K562 (cell line): ENCODE results near the gene IL10RB. TPM values are rescaled to one million over a fixed set of nuclear protein-coding genes. Genes with fewer than 3 reads are reported as not detected.
A peak's percentile ranks its signal among the peaks of the same experiment; 100 is the strongest.

ENCODE experiments used
- ARHGAP35 ChIP-seq: fragments of 450-650 bp; IDR thresholded peaks from 2 replicates; pipeline ENCODE4 v1.6.1; 2018; ENCODE audit not compliant: partially characterized antibody
- ARID1B ChIP-seq: fragments of 450-650 bp; IDR thresholded peaks from 2 replicates; pipeline ENCODE4 v1.6.1; 2016; ENCODE audit warnings: antibody characterized with exemption, mild to moderate bottlenecking, inconsistent platforms
- CXXC5 ChIP-seq: fragments of 250-450 bp; sonication (Bioruptor Pico); IDR thresholded peaks from 2 replicates; pipeline ENCODE4 v1.8.0; 2022; ENCODE audit warnings: inconsistent platforms, mild to moderate bottlenecking, moderate library complexity
- EZH2 ChIP-seq: IDR thresholded peaks from 2 replicates; pipeline ENCODE4 v1.6.1; 2012; ENCODE audit warnings: low read depth, mild to moderate bottlenecking, inconsistent platforms, low read length, borderline replicate concordance
- GTF2F1 ChIP-seq: IDR thresholded peaks from 2 replicates; pipeline ENCODE4 v1.6.1; 2011; ENCODE audit warnings: low read depth, low read length, improper control_type of control experiment
- HDAC6 ChIP-seq: IDR thresholded peaks from 2 replicates; pipeline ENCODE4 v1.6.1; 2012; ENCODE audit warnings: low read depth, mild to moderate bottlenecking, control low read depth, inconsistent platforms, low read length, moderate library complexity
- MTA2 ChIP-seq: fragments of 450-650 bp; IDR thresholded peaks from 2 replicates; pipeline ENCODE4 v1.6.1; 2016; ENCODE audit warnings: low read depth
- NFE2 ChIP-seq: IDR thresholded peaks from 2 replicates; pipeline ENCODE4 v1.6.1; 2014; ENCODE audit warnings: antibody characterized with exemption, low read depth
- POLR2AphosphoS2 ChIP-seq: IDR thresholded peaks from 2 replicates; pipeline ENCODE4 v1.6.1; 2012; ENCODE audit warnings: low read length, improper control_type of control experiment
- SMC3 ChIP-seq: conservative IDR thresholded peaks from 2 replicates; pipeline ENCODE4 v1.6.1; 2011; ENCODE audit warnings: low read depth, low read length, improper control_type of control experiment; ENCODE audit not compliant: insufficient read depth
- ZFP1 ChIP-seq: fragments of 450-650 bp; formaldehyde crosslinking; IDR thresholded peaks from 2 replicates; pipeline ENCODE4 v1.4.0; 2020; ENCODE audit warnings: mild to moderate bottlenecking, mixed read lengths
- ZNF197 ChIP-seq: fragments of 200-800 bp; sonication (Bioruptor generic); IDR thresholded peaks from 2 replicates; pipeline ENCODE4 v1.6.1; 2016; ENCODE audit warnings: low read depth, missing genetic modification characterization, missing compliant biosample characterization
- ZNF644 ChIP-seq: fragments of 200-800 bp; sonication (Bioruptor generic); IDR thresholded peaks from 2 replicates; pipeline ENCODE4 v1.6.1; 2016; ENCODE audit warnings: low read depth, missing genetic modification characterization, missing compliant biosample characterization
- ZNF79 ChIP-seq: fragments of 250-450 bp; sonication (Bioruptor Pico); IDR thresholded peaks from 2 replicates; pipeline ENCODE4 v1.4.0; 2020; ENCODE audit warnings: low read depth, mild to moderate bottlenecking, moderate library complexity
- polyA plus RNA-seq, 8 experiments: library from polyadenylated mRNA; depleted of rRNA in 4 of 8; stranded (reverse) in 5 of 8; unstranded in 3 of 8; fragments of >200 nt; fragmentation: Nextera tagmentation in 2 of 8; fragmentation: Illumina TruSeq in 1 of 8; extraction: Ambion mirVana in 2 of 8; extraction: Trizol in 1 of 8; gene quantifications; 2 replicates each; pipeline versions ENCODE4 v1.2.1 to v1.2.3, GENCODE V29; 2011 to 2014; ENCODE audit warnings: inconsistent platforms in 1 of 8, missing spikeins in 1 of 8
- total RNA-seq, 7 experiments: library from RNA; depleted of rRNA in 6 of 7; stranded (reverse); fragments of >200 nt in 6 of 7; fragmentation: Illumina TruSeq in 2 of 7; extraction: Trizol in 2 of 7; gene quantifications; 2 replicates each; pipeline versions ENCODE4 v1.2.1 to v1.2.3, GENCODE V29; 2011 to 2021; ENCODE audit warnings: low replicate concordance in 1 of 7
- TF ChIP-seq, protein P1 (sequence below): fragments of 450-650 bp; formaldehyde crosslinking; IDR thresholded peaks from 2 replicates; pipeline ENCODE4 v1.4.0; 2020; ENCODE audit warnings: mild to moderate bottlenecking, moderate library complexity
- TF ChIP-seq, protein P2 (sequence below): fragments of 250-450 bp; sonication (Bioruptor Pico); IDR thresholded peaks from 2 replicates; pipeline ENCODE4 v1.8.0; 2021; ENCODE audit warnings: moderate library complexity, mild to moderate bottlenecking, inconsistent platforms
- TF ChIP-seq, protein P3 (sequence below): sonication (generic); formaldehyde crosslinking; IDR thresholded peaks from 2 replicates; pipeline ENCODE4 v1.8.1; 2023; ENCODE audit warnings: mild to moderate bottlenecking, missing genetic modification reagents
- TF ChIP-seq, protein P4 (sequence below): fragments of 450-650 bp; IDR thresholded peaks from 2 replicates; pipeline ENCODE4 v1.6.1; 2016
- TF ChIP-seq, protein P5 (sequence below): fragments of 450-650 bp; conservative IDR thresholded peaks from 2 replicates; pipeline ENCODE4 v1.6.1; 2016; ENCODE audit warnings: missing genetic modification characterization, low read depth, mild to moderate bottlenecking, missing compliant biosample characterization, moderate library complexity
- TF ChIP-seq, protein P6 (sequence below): fragments of 150-350 bp; IDR thresholded peaks from 2 replicates; pipeline ENCODE4 v1.6.1; 2014; ENCODE audit warnings: low read depth, mild to moderate bottlenecking, low read length, borderline replicate concordance

The IL10RB gene
- total and polyA plus RNA-seq, 9 of the 15 experiments (the other 6 are each of a cell fraction or from before 2014, with no cell fraction given), result 10.9 to 33.8 (median 23.0) TPM

DNA sequence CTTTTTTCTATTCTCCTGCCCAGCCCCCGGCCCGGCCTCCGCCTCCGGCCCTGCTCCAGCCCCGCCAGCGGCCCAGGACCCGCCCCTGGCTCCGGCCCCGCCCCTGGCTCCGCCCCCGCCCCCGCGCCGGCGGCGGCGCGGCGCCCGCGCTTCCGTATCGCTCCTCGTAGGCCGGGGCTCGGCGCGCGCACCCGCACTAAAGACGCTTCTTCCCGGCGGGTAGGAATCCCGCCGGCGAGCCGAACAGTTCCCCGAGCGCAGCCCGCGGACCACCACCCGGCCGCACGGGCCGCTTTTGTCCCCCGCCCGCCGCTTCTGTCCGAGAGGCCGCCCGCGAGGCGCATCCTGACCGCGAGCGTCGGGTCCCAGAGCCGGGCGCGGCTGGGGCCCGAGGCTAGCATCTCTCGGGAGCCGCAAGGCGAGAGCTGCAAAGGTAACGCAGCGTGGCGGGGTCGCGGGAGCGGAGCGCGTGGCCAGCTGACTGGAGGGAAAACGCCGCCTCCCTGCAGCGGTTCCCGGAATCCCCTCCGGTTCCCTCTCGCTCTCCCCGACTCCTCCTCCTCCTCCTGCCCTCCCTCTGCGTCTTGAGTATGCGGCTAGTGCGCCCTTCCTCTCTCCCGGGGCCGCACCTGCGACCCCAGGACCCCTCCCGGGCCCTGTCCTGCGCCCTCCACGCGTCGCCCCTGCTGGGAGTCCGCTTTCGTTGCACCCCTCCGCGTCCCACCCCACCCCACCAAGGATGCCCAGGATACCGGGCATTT, 36.2 kb upstream of the IL10RB start, which contains the start of gene IFNAR2 (continued):
- TF ChIP-seq, protein P1, sequence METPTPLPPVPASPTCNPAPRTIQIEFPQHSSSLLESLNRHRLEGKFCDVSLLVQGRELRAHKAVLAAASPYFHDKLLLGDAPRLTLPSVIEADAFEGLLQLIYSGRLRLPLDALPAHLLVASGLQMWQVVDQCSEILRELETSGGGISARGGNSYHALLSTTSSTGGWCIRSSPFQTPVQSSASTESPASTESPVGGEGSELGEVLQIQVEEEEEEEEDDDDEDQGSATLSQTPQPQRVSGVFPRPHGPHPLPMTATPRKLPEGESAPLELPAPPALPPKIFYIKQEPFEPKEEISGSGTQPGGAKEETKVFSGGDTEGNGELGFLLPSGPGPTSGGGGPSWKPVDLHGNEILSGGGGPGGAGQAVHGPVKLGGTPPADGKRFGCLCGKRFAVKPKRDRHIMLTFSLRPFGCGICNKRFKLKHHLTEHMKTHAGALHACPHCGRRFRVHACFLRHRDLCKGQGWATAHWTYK (CRISPR knock-in tag), result peak; percentile 42; the same call in 1 of the 2 replicates
- TF ChIP-seq, protein P2, sequence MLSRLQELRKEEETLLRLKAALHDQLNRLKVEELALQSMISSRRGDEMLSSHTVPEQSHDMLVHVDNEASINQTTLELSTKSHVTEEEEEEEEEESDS, result no peak
- TF ChIP-seq, protein P3, sequence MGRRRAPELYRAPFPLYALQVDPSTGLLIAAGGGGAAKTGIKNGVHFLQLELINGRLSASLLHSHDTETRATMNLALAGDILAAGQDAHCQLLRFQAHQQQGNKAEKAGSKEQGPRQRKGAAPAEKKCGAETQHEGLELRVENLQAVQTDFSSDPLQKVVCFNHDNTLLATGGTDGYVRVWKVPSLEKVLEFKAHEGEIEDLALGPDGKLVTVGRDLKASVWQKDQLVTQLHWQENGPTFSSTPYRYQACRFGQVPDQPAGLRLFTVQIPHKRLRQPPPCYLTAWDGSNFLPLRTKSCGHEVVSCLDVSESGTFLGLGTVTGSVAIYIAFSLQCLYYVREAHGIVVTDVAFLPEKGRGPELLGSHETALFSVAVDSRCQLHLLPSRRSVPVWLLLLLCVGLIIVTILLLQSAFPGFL (CRISPR knock-in tag), result no peak
- no peak for TF ChIP-seq ARHGAP35
- TF ChIP-seq ZNF197 (CRISPR knock-in tag), result no peak
- no peak for TF ChIP-seq ZFP1
- no peak for TF ChIP-seq ZNF644 (tag)
- no peak for TF ChIP-seq ARID1B
- TF ChIP-seq, protein P4, sequence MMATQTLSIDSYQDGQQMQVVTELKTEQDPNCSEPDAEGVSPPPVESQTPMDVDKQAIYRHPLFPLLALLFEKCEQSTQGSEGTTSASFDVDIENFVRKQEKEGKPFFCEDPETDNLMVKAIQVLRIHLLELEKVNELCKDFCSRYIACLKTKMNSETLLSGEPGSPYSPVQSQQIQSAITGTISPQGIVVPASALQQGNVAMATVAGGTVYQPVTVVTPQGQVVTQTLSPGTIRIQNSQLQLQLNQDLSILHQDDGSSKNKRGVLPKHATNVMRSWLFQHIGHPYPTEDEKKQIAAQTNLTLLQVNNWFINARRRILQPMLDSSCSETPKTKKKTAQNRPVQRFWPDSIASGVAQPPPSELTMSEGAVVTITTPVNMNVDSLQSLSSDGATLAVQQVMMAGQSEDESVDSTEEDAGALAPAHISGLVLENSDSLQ, result no peak
- no peak for TF ChIP-seq ZNF79
- no peak for TF ChIP-seq GTF2F1
- TF ChIP-seq, protein P5, sequence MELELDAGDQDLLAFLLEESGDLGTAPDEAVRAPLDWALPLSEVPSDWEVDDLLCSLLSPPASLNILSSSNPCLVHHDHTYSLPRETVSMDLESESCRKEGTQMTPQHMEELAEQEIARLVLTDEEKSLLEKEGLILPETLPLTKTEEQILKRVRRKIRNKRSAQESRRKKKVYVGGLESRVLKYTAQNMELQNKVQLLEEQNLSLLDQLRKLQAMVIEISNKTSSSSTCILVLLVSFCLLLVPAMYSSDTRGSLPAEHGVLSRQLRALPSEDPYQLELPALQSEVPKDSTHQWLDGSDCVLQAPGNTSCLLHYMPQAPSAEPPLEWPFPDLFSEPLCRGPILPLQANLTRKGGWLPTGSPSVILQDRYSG, result no peak
- TF ChIP-seq NFE2, result no peak
- TF ChIP-seq, protein P6, sequence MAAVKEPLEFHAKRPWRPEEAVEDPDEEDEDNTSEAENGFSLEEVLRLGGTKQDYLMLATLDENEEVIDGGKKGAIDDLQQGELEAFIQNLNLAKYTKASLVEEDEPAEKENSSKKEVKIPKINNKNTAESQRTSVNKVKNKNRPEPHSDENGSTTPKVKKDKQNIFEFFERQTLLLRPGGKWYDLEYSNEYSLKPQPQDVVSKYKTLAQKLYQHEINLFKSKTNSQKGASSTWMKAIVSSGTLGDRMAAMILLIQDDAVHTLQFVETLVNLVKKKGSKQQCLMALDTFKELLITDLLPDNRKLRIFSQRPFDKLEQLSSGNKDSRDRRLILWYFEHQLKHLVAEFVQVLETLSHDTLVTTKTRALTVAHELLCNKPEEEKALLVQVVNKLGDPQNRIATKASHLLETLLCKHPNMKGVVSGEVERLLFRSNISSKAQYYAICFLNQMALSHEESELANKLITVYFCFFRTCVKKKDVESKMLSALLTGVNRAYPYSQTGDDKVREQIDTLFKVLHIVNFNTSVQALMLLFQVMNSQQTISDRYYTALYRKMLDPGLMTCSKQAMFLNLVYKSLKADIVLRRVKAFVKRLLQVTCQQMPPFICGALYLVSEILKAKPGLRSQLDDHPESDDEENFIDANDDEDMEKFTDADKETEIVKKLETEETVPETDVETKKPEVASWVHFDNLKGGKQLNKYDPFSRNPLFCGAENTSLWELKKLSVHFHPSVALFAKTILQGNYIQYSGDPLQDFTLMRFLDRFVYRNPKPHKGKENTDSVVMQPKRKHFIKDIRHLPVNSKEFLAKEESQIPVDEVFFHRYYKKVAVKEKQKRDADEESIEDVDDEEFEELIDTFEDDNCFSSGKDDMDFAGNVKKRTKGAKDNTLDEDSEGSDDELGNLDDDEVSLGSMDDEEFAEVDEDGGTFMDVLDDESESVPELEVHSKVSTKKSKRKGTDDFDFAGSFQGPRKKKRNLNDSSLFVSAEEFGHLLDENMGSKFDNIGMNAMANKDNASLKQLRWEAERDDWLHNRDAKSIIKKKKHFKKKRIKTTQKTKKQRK, result no peak
- TF ChIP-seq HDAC6, result no peak
- TF ChIP-seq CXXC5 (CRISPR knock-in tag), result peak; percentile 89
- no peak for TF ChIP-seq MTA2
- no peak for TF ChIP-seq POLR2AphosphoS2
- TF ChIP-seq SMC3, result no peak
- no peak for TF ChIP-seq EZH2
